ENCODE results near the gene CADM2.

DNA sequence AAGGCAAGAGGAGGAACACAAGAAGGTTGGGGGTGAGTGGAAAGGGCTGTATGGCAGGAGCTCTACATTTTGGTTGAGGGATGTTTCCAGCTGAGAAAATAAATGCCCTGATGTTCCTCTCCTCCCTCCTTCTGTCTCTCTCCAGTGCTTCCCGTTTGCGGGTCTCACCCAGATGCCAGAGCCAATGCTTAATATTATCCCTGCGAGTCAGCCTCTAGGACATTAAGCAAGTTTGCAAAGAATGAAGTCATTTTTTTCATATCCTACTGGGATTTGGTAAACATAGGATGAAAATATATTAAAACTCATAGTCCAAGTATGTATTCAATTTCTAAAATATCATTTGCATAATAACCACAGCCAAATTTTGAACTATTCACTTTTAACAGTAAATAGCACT, 295.9 kb downstream of the CADM2 start:
- TF ChIP-seq, protein P1, sequence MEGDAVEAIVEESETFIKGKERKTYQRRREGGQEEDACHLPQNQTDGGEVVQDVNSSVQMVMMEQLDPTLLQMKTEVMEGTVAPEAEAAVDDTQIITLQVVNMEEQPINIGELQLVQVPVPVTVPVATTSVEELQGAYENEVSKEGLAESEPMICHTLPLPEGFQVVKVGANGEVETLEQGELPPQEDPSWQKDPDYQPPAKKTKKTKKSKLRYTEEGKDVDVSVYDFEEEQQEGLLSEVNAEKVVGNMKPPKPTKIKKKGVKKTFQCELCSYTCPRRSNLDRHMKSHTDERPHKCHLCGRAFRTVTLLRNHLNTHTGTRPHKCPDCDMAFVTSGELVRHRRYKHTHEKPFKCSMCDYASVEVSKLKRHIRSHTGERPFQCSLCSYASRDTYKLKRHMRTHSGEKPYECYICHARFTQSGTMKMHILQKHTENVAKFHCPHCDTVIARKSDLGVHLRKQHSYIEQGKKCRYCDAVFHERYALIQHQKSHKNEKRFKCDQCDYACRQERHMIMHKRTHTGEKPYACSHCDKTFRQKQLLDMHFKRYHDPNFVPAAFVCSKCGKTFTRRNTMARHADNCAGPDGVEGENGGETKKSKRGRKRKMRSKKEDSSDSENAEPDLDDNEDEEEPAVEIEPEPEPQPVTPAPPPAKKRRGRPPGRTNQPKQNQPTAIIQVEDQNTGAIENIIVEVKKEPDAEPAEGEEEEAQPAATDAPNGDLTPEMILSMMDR (IDR thresholded peaks at IDR 0.05), result no peak
- no peak for TF ChIP-seq POLR2AphosphoS5 (IDR thresholded peaks at IDR 0.05; ENCODE audit: low read depth, low read length)
